ENCODE results near the gene SHROOM3.

DNA sequence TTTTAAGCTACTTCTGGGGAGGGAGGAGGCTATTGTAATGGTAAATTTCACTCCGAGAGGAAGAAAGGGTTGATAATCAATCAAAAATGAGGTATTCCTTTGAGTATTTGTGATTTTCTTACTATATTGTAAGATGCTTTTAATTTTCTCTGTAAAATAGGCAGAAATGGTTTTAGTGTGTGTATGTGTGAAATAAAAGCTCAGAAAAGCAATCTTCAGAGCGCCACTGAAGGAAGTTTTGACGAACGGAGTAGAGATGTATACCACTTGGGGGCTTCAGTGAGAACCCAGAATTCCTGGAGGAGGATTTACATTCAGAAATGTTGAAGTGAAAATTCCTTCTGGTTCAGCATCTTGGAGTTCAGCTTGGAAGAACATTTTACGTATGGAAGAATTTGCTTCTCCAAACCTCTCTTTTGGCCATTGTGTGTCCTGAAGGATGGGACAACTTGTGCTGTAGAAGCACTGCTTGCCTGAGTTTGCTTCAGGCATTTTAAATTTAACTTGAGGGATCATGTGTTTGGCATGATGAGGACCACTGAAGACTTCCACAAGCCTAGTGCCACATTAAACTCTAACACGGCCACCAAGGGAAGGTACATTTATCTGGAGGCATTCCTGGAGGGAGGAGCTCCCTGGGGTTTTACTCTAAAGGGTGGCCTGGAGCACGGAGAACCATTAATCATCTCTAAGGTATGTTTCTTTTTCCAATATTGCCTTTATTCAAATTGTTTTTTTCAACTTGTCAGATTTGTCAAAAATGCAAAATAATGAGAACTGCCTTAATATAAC lies 695 bp downstream of the SHROOM3 start:
- TF ChIP-seq GATA2 (IDR thresholded peaks at IDR 0.05; ENCODE audit: low read depth, low read length), result no peak
- no peak for TF ChIP-seq GATA3 (IDR thresholded peaks at IDR 0.05; ENCODE audit: low read depth, low read length)

Data from SH-SY5Y (cell line).